ENCODE results near the gene CD79B.

- no peak for TF ChIP-seq EZH2 (IDR thresholded peaks at IDR 0.05; ENCODE audit: low read length, unreplicated experiment)
- TF ChIP-seq, protein P1, sequence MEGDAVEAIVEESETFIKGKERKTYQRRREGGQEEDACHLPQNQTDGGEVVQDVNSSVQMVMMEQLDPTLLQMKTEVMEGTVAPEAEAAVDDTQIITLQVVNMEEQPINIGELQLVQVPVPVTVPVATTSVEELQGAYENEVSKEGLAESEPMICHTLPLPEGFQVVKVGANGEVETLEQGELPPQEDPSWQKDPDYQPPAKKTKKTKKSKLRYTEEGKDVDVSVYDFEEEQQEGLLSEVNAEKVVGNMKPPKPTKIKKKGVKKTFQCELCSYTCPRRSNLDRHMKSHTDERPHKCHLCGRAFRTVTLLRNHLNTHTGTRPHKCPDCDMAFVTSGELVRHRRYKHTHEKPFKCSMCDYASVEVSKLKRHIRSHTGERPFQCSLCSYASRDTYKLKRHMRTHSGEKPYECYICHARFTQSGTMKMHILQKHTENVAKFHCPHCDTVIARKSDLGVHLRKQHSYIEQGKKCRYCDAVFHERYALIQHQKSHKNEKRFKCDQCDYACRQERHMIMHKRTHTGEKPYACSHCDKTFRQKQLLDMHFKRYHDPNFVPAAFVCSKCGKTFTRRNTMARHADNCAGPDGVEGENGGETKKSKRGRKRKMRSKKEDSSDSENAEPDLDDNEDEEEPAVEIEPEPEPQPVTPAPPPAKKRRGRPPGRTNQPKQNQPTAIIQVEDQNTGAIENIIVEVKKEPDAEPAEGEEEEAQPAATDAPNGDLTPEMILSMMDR (conservative IDR thresholded peaks at IDR 0.05; ENCODE audit: low read depth, low read length), result no peak
Measured at GRCh38 chr17:63914471-63914870, 17.7 kb downstream of the CD79B start.

All from PC-3 (cell line).